G401.6 (cell line): ENCODE results near the gene DRGX.

Source experiments
- FAIRE-seq: peaks from 2 replicates; lab custom pipeline; 2012; peaks lifted over from hg19 to GRCh38; lab: Jason Lieb, UNC

Gene DRGX

GRCh38 chr10:49395741-49396665, at the start of gene DRGX:
Gene DRGX, minus strand, starts transcription at chr10:49396089. Its CDS starts 649 bp downstream, at chr10:49395440.
- no peak for FAIRE-seq

- FAIRE-seq: no peak
Observed at GRCh38 chr10:49444349-49444748, 48.5 kb upstream of the DRGX start.

- no peak for FAIRE-seq
Observed at GRCh38 chr10:49442863-49443262, 47.0 kb upstream of the DRGX start.

GRCh38 chr10:49441488-49442476, 45.9 kb upstream of the DRGX start:
- no peak for FAIRE-seq

GRCh38 chr10:49435225-49435624, 39.3 kb upstream of the DRGX start:
- FAIRE-seq: peak; percentile 34

GRCh38 chr10:49433069-49433468, 37.2 kb upstream of the DRGX start:
- no peak for FAIRE-seq

- no peak for FAIRE-seq
Observed at GRCh38 chr10:49431426-49431825, 35.5 kb upstream of the DRGX start.

- FAIRE-seq: no peak
Observed at GRCh38 chr10:49429458-49429857, 33.6 kb upstream of the DRGX start.

GRCh38 chr10:49426490-49427360, 30.8 kb upstream of the DRGX start:
- no peak for FAIRE-seq

GRCh38 chr10:49419005-49419404, 23.1 kb upstream of the DRGX start:
- no peak for FAIRE-seq

GRCh38 chr10:49418328-49418727, 22.4 kb upstream of the DRGX start:
- FAIRE-seq: no peak

- FAIRE-seq: no peak
Observed at GRCh38 chr10:49418053-49418326, 22.1 kb upstream of the DRGX start.

- no peak for FAIRE-seq
Observed at GRCh38 chr10:49417311-49418052, 21.6 kb upstream of the DRGX start.

- FAIRE-seq: no peak
Observed at GRCh38 chr10:49415846-49416245, 20.0 kb upstream of the DRGX start.

GRCh38 chr10:49415109-49415508, 19.2 kb upstream of the DRGX start:
- no peak for FAIRE-seq

GRCh38 chr10:49414496-49414895, 18.6 kb upstream of the DRGX start:
- no peak for FAIRE-seq

- no peak for FAIRE-seq
Observed at GRCh38 chr10:49412571-49412970, 16.7 kb upstream of the DRGX start.

- FAIRE-seq: no peak
Observed at GRCh38 chr10:49410365-49411074, 14.6 kb upstream of the DRGX start.

GRCh38 chr10:49409755-49410154, 13.9 kb upstream of the DRGX start:
- FAIRE-seq: no peak

GRCh38 chr10:49408519-49409306, 12.8 kb upstream of the DRGX start:
- no peak for FAIRE-seq
